Measurements from ENCODE around the gene MLN. TPM values are rescaled to one million over a fixed set of nuclear protein-coding genes. Genes with fewer than 3 reads are reported as not detected.

The MLN gene
- total RNA-seq, 1 experiment from 2014 or later: not detected

- CTCF ChIA-PET: interaction anchor here (0.9 to 1.6 kb wide), 3 partner anchors 46 to 146 kb away, joined by 3 to 5 read pairs (median 3); no protein-coding TSS in a partner anchor
- H3K36me3 Mint-ChIP-seq (ENCODE audit: insufficient read depth, unreplicated experiment): no peaks in the 10 kb centered on the region
- H3K4me1 Mint-ChIP-seq (ENCODE audit: insufficient read depth, unreplicated experiment): peaks cover 19% of the 10 kb centered on the region
- H3K9me3 Mint-ChIP-seq (ENCODE audit: unreplicated experiment): no peaks in the 10 kb centered on the region
- no peak for DNase-seq (ENCODE audit: unreplicated experiment)
- no TSS peak for BruUV-seq (replicated peaks)
- intact Hi-C loops (cut with micrococcal nuclease): no loop called here
- no peak overlapping the region for H3K27ac Mint-ChIP-seq (ENCODE audit: low read depth, unreplicated experiment)
- POLR2A ChIA-PET: no interaction called here
- TF ChIP-seq, protein P1, sequence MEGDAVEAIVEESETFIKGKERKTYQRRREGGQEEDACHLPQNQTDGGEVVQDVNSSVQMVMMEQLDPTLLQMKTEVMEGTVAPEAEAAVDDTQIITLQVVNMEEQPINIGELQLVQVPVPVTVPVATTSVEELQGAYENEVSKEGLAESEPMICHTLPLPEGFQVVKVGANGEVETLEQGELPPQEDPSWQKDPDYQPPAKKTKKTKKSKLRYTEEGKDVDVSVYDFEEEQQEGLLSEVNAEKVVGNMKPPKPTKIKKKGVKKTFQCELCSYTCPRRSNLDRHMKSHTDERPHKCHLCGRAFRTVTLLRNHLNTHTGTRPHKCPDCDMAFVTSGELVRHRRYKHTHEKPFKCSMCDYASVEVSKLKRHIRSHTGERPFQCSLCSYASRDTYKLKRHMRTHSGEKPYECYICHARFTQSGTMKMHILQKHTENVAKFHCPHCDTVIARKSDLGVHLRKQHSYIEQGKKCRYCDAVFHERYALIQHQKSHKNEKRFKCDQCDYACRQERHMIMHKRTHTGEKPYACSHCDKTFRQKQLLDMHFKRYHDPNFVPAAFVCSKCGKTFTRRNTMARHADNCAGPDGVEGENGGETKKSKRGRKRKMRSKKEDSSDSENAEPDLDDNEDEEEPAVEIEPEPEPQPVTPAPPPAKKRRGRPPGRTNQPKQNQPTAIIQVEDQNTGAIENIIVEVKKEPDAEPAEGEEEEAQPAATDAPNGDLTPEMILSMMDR (IDR thresholded peaks at IDR 0.05; ENCODE audit: unreplicated experiment): no peak
- no peaks in the 10 kb centered on the region for H3K27me3 Mint-ChIP-seq (ENCODE audit: insufficient read depth, unreplicated experiment)
- no peak overlapping the region for H3K4me3 Mint-ChIP-seq (ENCODE audit: unreplicated experiment)
These were observed 34.3 kb upstream of the MLN start for GRCh38 chr6:33837971-33838665.

DNA sequence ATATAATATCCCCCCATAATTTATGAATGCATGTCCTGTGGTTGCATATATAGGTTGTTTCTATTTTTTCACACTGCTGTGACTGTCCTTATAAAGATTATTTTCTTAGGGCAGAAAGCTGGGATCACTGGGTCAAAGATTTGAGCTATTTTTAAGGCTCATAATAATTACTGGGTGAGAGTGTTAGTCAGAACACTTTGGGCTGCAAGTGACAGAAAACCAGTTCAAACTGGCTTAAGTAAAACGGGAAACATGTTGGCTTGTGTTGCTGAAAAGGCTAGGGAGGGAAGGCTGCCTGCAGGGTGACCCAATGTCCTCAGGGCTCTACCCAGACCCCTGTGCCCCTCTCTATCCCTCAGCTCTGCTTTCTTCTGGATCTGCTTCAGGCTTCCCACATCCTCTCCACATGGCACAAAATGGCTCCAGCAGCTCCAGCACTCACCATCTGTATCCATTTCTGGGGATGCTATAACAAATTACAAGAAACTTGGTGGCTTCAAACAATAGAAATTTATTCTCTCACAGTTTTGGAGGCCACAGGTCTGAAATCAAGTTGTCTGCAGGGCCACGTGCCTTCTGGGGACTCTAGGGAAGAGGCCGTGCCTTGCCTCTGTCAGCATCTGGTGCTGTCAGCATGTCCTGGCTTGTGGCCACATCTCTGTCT is 33.1 kb upstream of the MLN start:
- TF ChIP-seq, protein P1 (IDR thresholded peaks at IDR 0.05; ENCODE audit: unreplicated experiment): no peak
- intact Hi-C loops (cut with micrococcal nuclease): no loop called here
- Mint-ChIP-seq H3K36me3 (ENCODE audit: insufficient read depth, unreplicated experiment) (no peaks in the 10 kb centered on the region), H3K27me3 (ENCODE audit: insufficient read depth, unreplicated experiment) (no peaks in the 10 kb centered on the region), H3K4me3 (ENCODE audit: unreplicated experiment) (no peak overlapping the region), H3K27ac (ENCODE audit: low read depth, unreplicated experiment) (no peak overlapping the region), H3K9me3 (ENCODE audit: unreplicated experiment) (no peaks in the 10 kb centered on the region), H3K4me1 (ENCODE audit: insufficient read depth, unreplicated experiment) (peaks cover 19% of the 10 kb centered on the region)
- no peak for DNase-seq (ENCODE audit: unreplicated experiment)
- BruUV-seq (replicated peaks): no TSS peak
- ChIA-PET CTCF (interaction anchor here (0.7 kb wide), 1 partner anchor 14 kb away, joined by 4 read pairs; no protein-coding TSS in a partner anchor), POLR2A (interaction anchor here (1.4 kb wide), 1 partner anchor 12 kb away, joined by 6 read pairs; no protein-coding TSS in a partner anchor)

GRCh38 chr6:33834401-33835392 is 30.9 kb upstream of the MLN start:
- H3K36me3 Mint-ChIP-seq (ENCODE audit: insufficient read depth, unreplicated experiment): no peaks in the 10 kb centered on the region
- CTCF ChIA-PET: interaction anchor here (0.7 kb wide), 1 partner anchor 291 kb away, joined by 4 read pairs; no protein-coding TSS in a partner anchor
- H3K4me1 Mint-ChIP-seq (ENCODE audit: insufficient read depth, unreplicated experiment): peaks cover 9% of the 10 kb centered on the region
- TF ChIP-seq, protein P1 (IDR thresholded peaks at IDR 0.05; ENCODE audit: unreplicated experiment): no peak
- H3K27ac Mint-ChIP-seq (ENCODE audit: low read depth, unreplicated experiment): no peak overlapping the region
- no peak overlapping the region for H3K4me3 Mint-ChIP-seq (ENCODE audit: unreplicated experiment)
- H3K9me3 Mint-ChIP-seq (ENCODE audit: unreplicated experiment): no peaks in the 10 kb centered on the region
- POLR2A ChIA-PET: no interaction called here
- DNase-seq (ENCODE audit: unreplicated experiment): no peak
- no TSS peak for BruUV-seq (replicated peaks)
- H3K27me3 Mint-ChIP-seq (ENCODE audit: insufficient read depth, unreplicated experiment): peaks cover 7% of the 10 kb centered on the region
- intact Hi-C loops (cut with micrococcal nuclease): no loop called here
